ENCODE data around the gene RANBP3L. TPM values are rescaled to one million over a fixed set of nuclear protein-coding genes. Genes with fewer than 3 reads are reported as not detected.
"Not testable (repeated sequence)": the region's sequence is repeated elsewhere in the genome, so short reads cannot be mapped to it uniquely, and the experiment has no call there.

The RANBP3L gene
- total RNA-seq, 2 experiments from 2014 or later: not detected

DNA sequence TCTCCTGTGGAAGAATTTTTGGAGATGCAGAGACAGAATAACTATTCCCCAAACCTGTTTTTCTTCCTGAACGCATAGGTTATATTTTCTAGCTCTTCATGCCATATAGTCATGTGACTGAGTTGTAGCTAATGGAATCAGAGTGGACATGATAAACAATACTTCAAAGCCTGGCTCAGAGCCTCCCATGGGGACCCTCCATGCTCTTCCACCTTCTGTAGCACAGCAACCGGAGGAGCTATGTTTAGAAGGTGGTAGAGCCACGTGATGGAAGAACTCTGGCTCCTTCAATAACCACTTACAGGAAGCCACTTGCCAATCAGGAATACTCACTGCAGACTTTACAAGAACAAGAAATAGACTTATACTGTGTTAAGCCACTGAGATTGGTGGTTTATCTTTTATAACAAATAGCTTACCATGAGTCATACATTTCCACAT, 99.2 kb downstream of the RANBP3L start:
- Mint-ChIP-seq H3K4me3 (no peak overlapping the region), H3K9me3 (ENCODE audit: low read depth) (no peaks in the 10 kb centered on the region), H3K27ac (no peak overlapping the region), H3K36me3 (peaks cover 15% of the 10 kb centered on the region), H3K27me3 (no peaks in the 10 kb centered on the region), H3K4me1 (no peaks in the 10 kb centered on the region)
- no peak for DNase-seq
- CTCF ChIA-PET: no interaction called here
- no peak for ATAC-seq

DNA sequence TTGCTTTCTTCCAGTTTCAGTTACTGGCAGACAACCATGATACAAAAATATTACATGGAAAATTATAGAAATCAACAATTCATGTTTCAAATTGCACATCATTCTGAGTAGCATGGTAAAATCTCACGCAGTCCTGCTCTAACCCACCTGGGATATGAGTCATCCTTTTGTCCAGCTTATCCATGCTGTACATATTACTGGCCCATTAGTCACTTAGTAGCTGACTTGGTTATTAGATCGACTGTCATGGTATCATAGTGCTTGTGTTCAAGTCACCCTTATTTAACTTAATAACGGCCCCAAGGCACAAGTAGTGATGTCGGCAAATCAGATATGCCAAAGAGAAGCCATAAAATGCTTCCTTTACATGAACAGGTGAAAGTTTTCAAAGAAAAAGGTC, 101.2 kb downstream of the RANBP3L start:
- H3K4me3 Mint-ChIP-seq: no peak overlapping the region
- no peak for ATAC-seq
- CTCF ChIA-PET: no interaction called here
- no peaks in the 10 kb centered on the region for H3K4me1 Mint-ChIP-seq
- H3K27ac Mint-ChIP-seq: no peak overlapping the region
- H3K36me3 Mint-ChIP-seq: peaks cover 12% of the 10 kb centered on the region
- no peaks in the 10 kb centered on the region for H3K27me3 Mint-ChIP-seq
- no peaks in the 10 kb centered on the region for H3K9me3 Mint-ChIP-seq (ENCODE audit: low read depth)
- no peak for DNase-seq

DNA sequence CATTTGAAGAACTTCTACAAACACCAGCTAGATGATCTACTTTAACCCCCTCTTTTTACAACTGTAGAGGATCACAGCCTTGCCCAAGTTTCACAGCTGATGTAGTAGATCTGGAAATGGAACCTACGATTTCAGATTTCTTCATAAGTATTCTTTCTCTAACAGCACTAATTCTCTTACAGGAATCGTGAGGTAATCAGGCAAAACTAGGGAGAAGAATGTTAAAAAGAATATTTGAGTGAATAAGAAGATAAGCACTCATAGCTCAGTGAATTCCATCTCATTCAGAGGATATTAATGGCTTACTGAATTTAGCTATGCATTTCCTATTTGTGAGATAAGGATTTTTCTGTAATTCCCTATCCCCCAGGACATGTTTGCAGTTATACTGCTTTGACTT, 102.1 kb downstream of the RANBP3L start:
- Mint-ChIP-seq H3K27ac (no peak overlapping the region), H3K4me1 (no peaks in the 10 kb centered on the region), H3K36me3 (peaks cover 10% of the 10 kb centered on the region), H3K4me3 (no peak overlapping the region), H3K9me3 (ENCODE audit: low read depth) (no peaks in the 10 kb centered on the region), H3K27me3 (no peaks in the 10 kb centered on the region)
- CTCF ChIA-PET: interaction anchor here (0.9 kb wide), 1 partner anchor 83 kb away, joined by 3 read pairs; no protein-coding TSS in a partner anchor
- ATAC-seq (no peak), DNase-seq (no peak)

DNA sequence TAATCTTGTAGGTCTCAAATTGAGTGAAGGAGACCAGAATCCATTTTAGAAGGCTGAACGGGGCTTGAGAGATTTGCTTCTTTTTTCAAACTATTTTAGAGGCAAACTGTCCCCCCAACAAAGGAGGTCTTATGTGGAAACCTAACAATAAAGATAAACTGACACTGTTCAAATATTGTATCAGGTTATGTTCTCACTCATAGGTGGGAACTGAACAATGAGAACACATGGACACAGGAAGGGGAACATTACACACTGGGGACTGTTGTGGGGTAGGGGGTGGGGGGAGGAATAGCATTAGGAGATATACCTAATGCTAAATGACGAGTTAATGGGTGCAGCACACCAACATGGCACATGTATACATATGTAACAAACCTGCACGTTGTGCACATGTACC, 102.9 kb downstream of the RANBP3L start:
- H3K4me3 Mint-ChIP-seq; H3K27ac Mint-ChIP-seq; ATAC-seq; H3K9me3 Mint-ChIP-seq (ENCODE audit: low read depth); DNase-seq; H3K27me3 Mint-ChIP-seq; H3K4me1 Mint-ChIP-seq; CTCF ChIA-PET: not testable (repeated sequence)
- peaks cover 11% of the 10 kb centered on the region for H3K36me3 Mint-ChIP-seq

Other genes starting within 250 kb of the RANBP3L start
- under 1 TPM; 0.35 to 0.79 TPM for gene UGT3A2, start 235.0 kb downstream of the RANBP3L start, total RNA-seq
- 10 to 100 TPM; 13.9 to 15.1 TPM for gene LMBRD2, start 150.0 kb downstream of the RANBP3L start, total RNA-seq
- 10 to 100 TPM; 43.5 to 52.3 TPM for gene SKP2, start 149.8 kb downstream of the RANBP3L start, total RNA-seq
- gene NADK2, start 60.0 kb downstream of the RANBP3L start, total RNA-seq: 10 to 100 TPM; 12.5 to 14.9 TPM

Data from activated CD8-positive, alpha-beta memory T cell treated with anti-CD3 and anti-CD28 coated beads, Interleukin-2, amount 10 ng/mL, durations not matched to agents 7 days and 5 days (primary cell).